HG03025 (cell line): ENCODE measurements around the gene EXOC3L2.
A peak's percentile ranks its signal among the peaks of the same experiment; 100 is the strongest.

Experiments used
- ATAC-seq: cut with Tn5 transposase; IDR thresholded peaks from one replicate; pipeline ENCODE4 v1.9.1; 2021; ENCODE audit warnings: mild to moderate bottlenecking, moderate library complexity; ENCODE audit not compliant: unreplicated experiment, low FRiP score

The EXOC3L2 gene

DNA sequence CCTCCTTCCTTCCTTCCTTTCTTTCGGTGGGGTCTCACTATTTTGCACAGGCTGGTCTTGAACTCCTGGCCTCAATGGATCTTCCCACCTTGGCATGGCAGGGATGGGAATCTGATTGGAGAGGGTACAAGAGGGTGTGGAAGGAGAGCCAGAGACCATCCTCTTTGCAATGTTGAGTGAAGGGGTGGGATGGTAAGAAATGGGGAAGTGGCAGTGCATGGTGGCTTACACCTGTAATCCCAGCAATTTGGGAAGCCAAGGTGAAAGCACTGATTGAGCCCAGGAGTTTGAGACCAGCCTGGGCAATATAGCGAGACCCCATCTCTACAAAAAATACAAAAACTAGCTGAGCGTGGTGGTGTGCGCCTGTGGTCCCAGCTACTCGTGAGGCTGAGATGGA is 61.1 kb downstream of the EXOC3L2 start:
- no peak for ATAC-seq

GRCh38 chr19:45182758-45183157 is 62.4 kb downstream of the EXOC3L2 start:
- ATAC-seq = no peak

GRCh38 chr19:45180936-45181335 is 64.3 kb downstream of the EXOC3L2 start:
- ATAC-seq = no peak

GRCh38 chr19:45179892-45180370 is 65.3 kb downstream of the EXOC3L2 start:
- ATAC-seq = no peak

GRCh38 chr19:45179072-45179891 is 65.9 kb downstream of the EXOC3L2 start:
- no peak for ATAC-seq

- peak; percentile 78 for ATAC-seq
These were observed 66.7 kb downstream of the EXOC3L2 start, which contains the start of gene BLOC1S3 for GRCh38 chr19:45178262-45179071. Gene BLOC1S3 (plus strand): TSS chr19:45178784. CDS start chr19:45179297, 513 bp downstream.

DNA sequence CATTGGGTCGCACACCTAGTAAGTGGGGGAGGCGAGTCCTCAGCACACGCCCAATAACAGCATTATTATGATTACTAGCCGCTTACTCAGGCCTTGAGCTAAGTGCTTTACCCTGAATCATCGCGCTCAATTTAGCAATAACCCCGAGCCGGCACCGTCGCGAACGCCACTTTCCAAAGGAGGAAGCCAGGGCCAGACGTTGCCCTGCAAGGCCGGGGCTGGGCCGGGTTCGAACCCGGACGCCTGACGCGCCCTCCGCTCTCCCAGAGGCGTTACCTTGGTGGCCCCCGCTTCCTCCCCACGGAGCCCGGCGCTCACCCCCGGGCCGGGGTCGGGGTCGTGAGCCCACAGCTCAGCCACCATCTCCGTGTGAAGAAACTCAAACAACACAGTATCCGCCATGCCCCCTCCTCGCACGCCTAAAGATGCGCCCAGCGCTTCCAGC is 67.4 kb downstream of the EXOC3L2 start, which contains the start of gene TRAPPC6A:
TSS of gene TRAPPC6A (minus strand) at position 421 of the 445 bp plus-strand sequence. CDS start at position 402, 19 bp downstream.
- ATAC-seq = peak; percentile 1

DNA sequence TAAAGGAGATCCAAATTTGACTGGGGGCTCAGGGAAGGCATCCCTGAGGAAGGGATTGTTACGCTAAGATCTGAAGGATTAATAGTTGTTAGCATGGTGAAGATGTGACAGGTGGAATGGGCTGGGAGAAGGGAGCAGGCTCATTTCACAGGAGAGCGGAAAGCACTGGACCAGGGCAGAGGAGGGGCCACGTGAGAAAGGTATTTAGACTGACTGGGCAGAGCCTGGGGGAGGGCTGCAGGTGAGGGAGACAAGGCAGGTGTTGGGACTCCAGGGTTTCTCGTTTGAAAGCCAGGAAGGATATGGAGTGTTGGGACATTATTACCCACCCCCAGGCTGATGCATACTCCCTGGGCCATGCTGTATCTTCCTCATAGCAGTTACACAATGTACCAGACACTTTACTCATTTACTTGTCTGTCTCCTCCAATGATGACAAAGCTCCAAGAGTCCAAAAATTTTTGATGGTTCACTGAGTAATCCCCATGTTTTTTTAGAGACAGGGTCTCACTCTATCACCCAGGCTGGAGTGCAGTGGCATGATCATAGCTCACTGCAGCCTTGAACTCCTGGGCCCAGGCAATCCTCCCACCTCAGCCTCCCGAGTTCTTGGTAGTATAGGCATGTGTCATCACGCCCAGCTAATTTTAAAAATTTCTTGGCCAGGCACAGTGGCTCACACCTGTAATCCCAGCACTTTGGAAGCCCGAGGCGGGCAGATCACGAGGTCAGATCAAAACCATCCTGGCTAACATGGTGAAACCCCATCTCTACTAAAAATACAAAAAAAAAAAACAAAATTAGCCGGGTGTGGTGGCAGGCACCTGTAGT is 69.5 kb downstream of the EXOC3L2 start:
- ATAC-seq = no peak

- no peak for ATAC-seq
These were observed 71.4 kb downstream of the EXOC3L2 start for GRCh38 chr19:45173816-45174215.

DNA sequence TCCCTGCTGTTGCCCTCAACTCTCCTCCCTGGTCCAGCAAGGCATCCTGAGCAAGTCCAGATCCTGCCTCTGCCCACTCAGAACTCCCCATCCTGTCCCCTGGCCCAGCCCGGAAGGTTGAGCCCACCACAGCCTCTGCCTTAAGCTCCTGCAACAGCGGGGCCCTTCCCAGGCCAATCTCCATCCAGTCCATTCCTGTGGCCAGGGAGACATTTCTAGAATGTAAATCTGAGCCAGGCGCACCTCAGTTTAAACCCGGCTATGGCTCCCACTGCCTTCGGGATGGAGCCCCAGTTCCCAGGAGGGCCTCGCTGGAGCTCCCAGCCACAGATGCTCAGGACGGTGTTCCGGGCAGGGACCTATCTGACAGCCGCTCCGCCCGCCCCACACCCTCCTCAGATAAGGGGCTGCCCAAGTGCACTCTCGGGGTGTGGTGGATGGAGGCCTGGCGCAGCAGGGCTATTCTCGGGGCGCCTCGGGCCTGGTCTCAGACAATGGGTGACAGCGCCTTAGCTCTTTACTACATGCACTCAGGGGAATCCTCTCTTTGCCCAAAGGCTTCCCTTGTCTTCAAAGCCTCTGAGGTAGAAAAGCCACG is 72.5 kb downstream of the EXOC3L2 start:
- no peak for ATAC-seq

DNA sequence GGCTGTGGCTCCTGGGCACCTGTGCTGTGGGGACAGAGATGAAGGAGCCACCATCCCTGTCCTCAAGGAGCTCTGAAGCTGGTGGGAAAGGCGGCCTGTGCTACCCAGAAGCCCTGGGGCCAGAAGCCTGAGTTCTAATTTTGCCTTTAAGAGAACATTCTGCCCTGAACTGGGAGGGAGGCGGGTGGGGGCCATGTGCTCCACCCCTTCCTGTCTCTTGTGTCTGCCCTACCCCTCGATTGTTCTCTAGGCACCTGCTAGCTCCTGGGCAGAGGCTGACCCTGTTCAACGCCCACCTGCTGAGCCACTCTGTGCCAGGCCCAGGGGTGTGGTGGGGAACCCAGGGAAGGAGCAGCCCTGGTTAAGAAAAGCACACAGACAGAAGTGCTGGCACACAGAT is 73.0 kb downstream of the EXOC3L2 start:
- no peak for ATAC-seq

DNA sequence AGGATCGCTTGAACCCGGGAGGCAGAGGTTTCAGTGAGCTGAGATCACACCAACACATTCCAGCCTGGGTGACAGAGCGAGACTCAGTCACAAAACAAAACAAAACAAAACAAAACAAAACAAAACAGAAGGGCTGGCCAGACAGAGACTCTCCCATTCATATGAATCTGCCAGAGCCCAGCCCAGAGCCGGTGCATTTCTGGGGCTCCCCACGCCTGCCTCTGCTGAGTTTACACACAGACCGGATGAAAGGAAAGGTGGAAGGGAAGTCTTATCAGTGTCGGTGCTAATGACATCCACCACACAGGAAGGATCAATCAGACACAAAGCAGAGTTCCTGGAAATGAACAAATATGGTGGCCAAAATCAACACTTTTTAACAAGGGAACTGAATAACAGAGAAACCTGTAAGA is 74.0 kb downstream of the EXOC3L2 start:
- no peak for ATAC-seq

DNA sequence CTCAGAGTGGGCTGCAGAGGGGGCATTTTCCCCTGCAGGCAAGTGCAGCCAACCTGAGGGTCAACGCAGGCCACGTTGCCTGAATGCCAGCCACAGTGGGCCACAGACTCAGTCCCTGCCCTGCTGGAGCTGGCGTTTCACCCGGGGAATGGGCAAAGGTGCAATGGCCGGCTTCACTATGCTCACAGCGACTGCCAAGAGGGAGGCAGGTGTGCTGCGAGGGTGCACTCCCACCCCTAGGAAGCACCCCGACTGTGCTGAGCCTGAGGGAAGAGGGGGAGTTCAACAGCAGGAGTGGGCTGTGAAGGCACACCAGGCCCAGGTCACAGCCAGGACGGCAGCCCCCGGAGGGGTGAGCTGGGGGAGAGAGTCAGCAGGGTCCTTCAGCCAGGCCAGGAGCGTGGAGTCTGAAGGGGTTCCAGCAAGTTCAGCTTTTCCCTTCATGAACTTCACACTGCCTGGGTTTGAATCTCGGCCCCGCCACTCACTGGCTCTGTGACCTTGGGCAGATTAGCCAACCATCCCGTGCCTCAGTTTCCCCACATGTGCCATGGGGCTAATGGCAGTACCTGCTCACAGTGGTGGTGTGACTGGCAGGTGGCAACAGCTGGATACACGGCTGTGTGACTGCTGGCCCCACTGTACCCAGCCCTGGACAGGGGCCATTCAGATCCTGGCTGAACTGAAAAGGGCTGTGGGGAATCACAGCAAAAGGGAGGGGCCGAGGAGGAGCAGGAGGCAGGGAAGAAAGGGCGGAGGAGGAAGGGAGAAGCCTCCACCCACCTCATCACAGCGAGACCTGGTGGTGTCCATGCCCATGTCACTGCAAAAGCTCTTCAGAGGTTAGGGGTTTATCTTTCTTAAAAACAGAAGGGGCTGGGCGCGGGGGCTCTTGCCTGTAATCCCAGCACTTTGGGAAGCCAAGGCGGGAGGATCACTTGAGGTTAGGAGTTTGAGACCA is 74.8 kb downstream of the EXOC3L2 start:
- ATAC-seq = no peak

GRCh38 chr19:45169602-45170001 is 75.6 kb downstream of the EXOC3L2 start:
- no peak for ATAC-seq

- ATAC-seq = no peak
These were observed 76.3 kb downstream of the EXOC3L2 start for GRCh38 chr19:45168767-45169351.

DNA sequence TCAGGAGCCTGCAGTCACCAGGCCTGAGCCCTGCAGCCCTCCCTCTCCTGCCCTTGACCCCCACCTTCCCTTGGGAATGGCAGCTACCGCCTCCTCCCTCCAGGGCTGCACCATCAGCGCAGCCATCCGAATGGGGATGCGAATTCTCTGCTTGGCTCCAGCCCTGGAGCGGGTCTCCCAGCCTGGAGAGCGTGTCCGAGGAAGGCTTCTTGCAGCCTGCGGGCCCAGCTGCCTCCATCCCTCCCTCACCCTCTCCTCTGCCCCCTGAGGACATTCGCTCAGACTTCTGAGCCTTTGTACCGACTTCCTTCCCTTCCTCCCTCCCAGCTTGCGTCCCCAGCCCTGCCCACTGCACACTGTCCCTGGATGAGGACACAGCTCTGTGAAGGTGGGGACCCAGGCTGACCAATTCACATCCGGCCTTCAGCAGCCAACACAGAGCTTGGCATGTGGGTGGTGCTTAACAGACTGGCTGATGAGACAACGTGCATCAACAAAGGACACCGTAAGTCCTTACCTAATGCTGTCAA is 78.4 kb downstream of the EXOC3L2 start:
- no peak for ATAC-seq

DNA sequence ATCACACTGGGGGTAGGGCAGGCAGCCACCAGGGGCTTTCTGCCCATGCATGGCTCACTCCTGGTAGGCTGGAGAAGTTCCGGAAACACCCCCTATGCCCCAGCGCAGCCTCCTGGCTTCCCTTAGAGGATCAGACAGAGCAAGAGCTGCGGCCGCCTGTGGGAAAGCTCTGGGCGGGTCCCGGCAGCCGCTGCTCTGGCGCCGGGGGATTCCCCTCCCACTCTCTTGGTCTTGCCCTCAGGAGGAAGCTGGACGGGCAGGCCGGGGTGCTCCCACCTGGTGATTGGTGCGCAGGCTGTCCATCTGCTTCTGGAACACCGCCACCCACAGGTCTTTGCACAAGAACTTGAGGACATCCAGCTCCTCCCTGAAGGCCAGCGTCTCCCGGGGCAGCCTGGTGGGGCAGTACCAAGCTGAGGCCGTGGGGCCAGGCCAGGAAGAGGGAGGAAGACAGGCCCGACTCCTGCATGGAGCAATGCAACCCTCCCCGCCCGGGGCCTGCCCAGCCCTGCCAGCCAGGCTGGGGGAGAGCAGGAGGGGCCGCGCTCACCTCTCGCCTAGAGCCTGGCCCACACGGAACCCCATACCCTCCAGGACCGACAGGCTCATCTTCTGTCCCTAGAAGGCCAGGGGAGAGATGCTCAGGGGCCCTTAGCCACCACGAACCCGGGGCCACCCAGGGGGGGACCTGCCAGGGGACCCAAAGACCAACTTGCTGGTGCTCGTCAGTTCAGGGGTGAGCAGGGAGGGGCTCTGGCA is 80.5 kb downstream of the EXOC3L2 start:
- no peak for ATAC-seq
